Keratinocyte (primary cell): ENCODE results near the gene LRRN3. TPM values are rescaled to one million over a fixed set of nuclear protein-coding genes. Genes with fewer than 3 reads are reported as not detected.

ENCODE experiments used
- DNase-seq: peaks from one replicate; pipeline ENCODE4 v3.0.0-alpha.2; 2011; ENCODE audit warnings: low read depth, missing footprints, low spot score
- FAIRE-seq: peaks from 2 replicates; lab custom pipeline; 2011; peaks lifted over from hg19 to GRCh38; lab: Jason Lieb, UNC
- H2AFZ ChIP-seq: 2 replicates; pipeline ENCODE4 v1.6.0; 2012; ENCODE audit warnings: low read length, control low read depth, inconsistent platforms; ENCODE audit not compliant: control insufficient read depth
- H3K27ac ChIP-seq: 2 replicates; pipeline ENCODE4 v1.5.1; 2011; ENCODE audit warnings: low read length; ENCODE audit not compliant: control insufficient read depth, insufficient read depth
- H3K27me3 ChIP-seq: 3 replicates; pipeline ENCODE4 v1.6.0; 2011; ENCODE audit warnings: low read length; ENCODE audit not compliant: control insufficient read depth, insufficient read depth; ENCODE audit errors: extremely low read depth
- H3K36me3 ChIP-seq, 2 experiments: 2 replicates in 1 of 2; 3 replicates in 1 of 2; pipeline ENCODE4 v1.5.1; 2011; ENCODE audit warnings: low read length in 2 of 2, mild to moderate bottlenecking in 1 of 2; ENCODE audit not compliant: control insufficient read depth in 2 of 2, insufficient read depth in 2 of 2; ENCODE audit errors: extremely low read depth in 1 of 2
- H3K4me1 ChIP-seq: 3 replicates; pipeline ENCODE4 v1.5.1; 2011; ENCODE audit warnings: low read length; ENCODE audit not compliant: control insufficient read depth, insufficient read depth; ENCODE audit errors: extremely low read depth
- H3K4me2 ChIP-seq: 3 replicates; pipeline ENCODE4 v1.6.0; 2011; ENCODE audit warnings: low read depth, low read length; ENCODE audit not compliant: control insufficient read depth, insufficient read depth; ENCODE audit errors: extremely low read depth
- H3K4me3 ChIP-seq, 3 experiments: fragments of 200-600 bp in 1 of 3; sonication (generic) in 1 of 3; 2 replicates in 2 of 3; 3 replicates in 1 of 3; pipeline ENCODE4 v1.5.1; 2011 to 2016; ENCODE audit warnings: low read length in 3 of 3, mild to moderate bottlenecking in 3 of 3, control low read depth in 2 of 3, inconsistent platforms in 1 of 3, low read depth in 1 of 3, mixed read lengths in 1 of 3, mixed run types in 1 of 3, moderate library complexity in 1 of 3; ENCODE audit not compliant: control insufficient read depth in 2 of 3, insufficient read depth in 2 of 3; ENCODE audit errors: extremely low read depth in 1 of 3
- H3K79me2 ChIP-seq: 2 replicates; pipeline ENCODE4 v1.6.0; 2012; ENCODE audit warnings: low read length; ENCODE audit not compliant: control insufficient read depth, insufficient read depth
- H3K9ac ChIP-seq: 3 replicates; pipeline ENCODE4 v1.6.0; 2011; ENCODE audit warnings: low read length; ENCODE audit not compliant: control insufficient read depth, insufficient read depth; ENCODE audit errors: extremely low read depth
- H3K9me1 ChIP-seq: 3 replicates; pipeline ENCODE4 v1.6.0; 2011; ENCODE audit warnings: low read length; ENCODE audit not compliant: control insufficient read depth, insufficient read depth; ENCODE audit errors: extremely low read depth
- H3K9me3 ChIP-seq: 2 replicates; pipeline ENCODE4 v1.5.1; 2012; ENCODE audit warnings: low read depth, low read length; ENCODE audit not compliant: control insufficient read depth
- H4K20me1 ChIP-seq: 3 replicates; pipeline ENCODE4 v1.6.0; 2011; ENCODE audit warnings: low read length; ENCODE audit not compliant: control insufficient read depth, insufficient read depth; ENCODE audit errors: extremely low read depth
- EZH2 ChIP-seq: IDR thresholded peaks from one replicate; pipeline ENCODE4 v1.6.1; 2012; ENCODE audit warnings: inconsistent platforms, mild to moderate bottlenecking, low read length, moderate library complexity
- dilution Hi-C: fragments of 300-500 bp; cut with MboI; formaldehyde crosslinking; loops from one replicate; pipeline ENCODE4 v1.7.0; 2020; ENCODE audit warnings: low sequenced_read_pairs; ENCODE audit not compliant: extremely low pct_ligation_motif_present
- polyA plus RNA-seq, 5 experiments: library from polyadenylated mRNA; depleted of rRNA in 3 of 5; stranded (reverse) in 3 of 5; stranded (forward) in 1 of 5; unstranded in 1 of 5; fragments of >200 nt; gene quantifications; 1 replicate in 1 of 5; 2 replicates in 3 of 5; 3 replicates in 1 of 5; pipeline versions ENCODE4 v1.2.1 to v1.2.3, GENCODE V29; 2011 to 2012; ENCODE audit warnings: missing spikeins in 2 of 5, low read depth in 1 of 5, low replicate concordance in 1 of 5
- TF ChIP-seq, protein P1 (sequence below), 3 experiments: IDR thresholded peaks in 1 of 3; conservative IDR thresholded peaks in 1 of 3; optimal IDR thresholded peaks in 1 of 3; 2 replicates in 2 of 3; 3 replicates in 1 of 3; pipeline versions ENCODE3 to v1.5.1; 2011; ENCODE audit warnings: low read length in 3 of 3, mild to moderate bottlenecking in 3 of 3, moderate library complexity in 2 of 3, control low read depth in 1 of 3, inconsistent platforms in 1 of 3; ENCODE audit not compliant: insufficient read depth in 2 of 3; ENCODE audit errors: extremely low read depth in 1 of 3

The LRRN3 gene
- polyA plus RNA-seq, 1 donor (not counting 4 experiments of a cell fraction or from before 2014, with no cell fraction given): not detected

- DNase-seq (no peak), FAIRE-seq (no peak)
- Histone ChIP-seq H3K9me1 (no peaks in the 10 kb centered on the region), H3K4me2 (no peak overlapping the region), H4K20me1 (no peaks in the 10 kb centered on the region), H3K9me3 (no peaks in the 10 kb centered on the region), H3K36me3 (no peaks in the 10 kb centered on the region), H2AFZ (no peak overlapping the region), H3K27me3 (no peaks in the 10 kb centered on the region), H3K4me3 (no peak overlapping the region), H3K9ac (no peak overlapping the region), H3K79me2 (no peaks in the 10 kb centered on the region), H3K27ac (no peak overlapping the region), H3K4me1 (peaks cover 2% of the 10 kb centered on the region)
- dilution Hi-C loops: no loop called here
- TF ChIP-seq, protein P1, sequence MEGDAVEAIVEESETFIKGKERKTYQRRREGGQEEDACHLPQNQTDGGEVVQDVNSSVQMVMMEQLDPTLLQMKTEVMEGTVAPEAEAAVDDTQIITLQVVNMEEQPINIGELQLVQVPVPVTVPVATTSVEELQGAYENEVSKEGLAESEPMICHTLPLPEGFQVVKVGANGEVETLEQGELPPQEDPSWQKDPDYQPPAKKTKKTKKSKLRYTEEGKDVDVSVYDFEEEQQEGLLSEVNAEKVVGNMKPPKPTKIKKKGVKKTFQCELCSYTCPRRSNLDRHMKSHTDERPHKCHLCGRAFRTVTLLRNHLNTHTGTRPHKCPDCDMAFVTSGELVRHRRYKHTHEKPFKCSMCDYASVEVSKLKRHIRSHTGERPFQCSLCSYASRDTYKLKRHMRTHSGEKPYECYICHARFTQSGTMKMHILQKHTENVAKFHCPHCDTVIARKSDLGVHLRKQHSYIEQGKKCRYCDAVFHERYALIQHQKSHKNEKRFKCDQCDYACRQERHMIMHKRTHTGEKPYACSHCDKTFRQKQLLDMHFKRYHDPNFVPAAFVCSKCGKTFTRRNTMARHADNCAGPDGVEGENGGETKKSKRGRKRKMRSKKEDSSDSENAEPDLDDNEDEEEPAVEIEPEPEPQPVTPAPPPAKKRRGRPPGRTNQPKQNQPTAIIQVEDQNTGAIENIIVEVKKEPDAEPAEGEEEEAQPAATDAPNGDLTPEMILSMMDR (optimal IDR thresholded peaks at IDR 0.05 in 1 of 3, IDR thresholded peaks at IDR 0.05 in 1 of 3, conservative IDR thresholded peaks at IDR 0.05 in 1 of 3; ENCODE audit: extremely low read depth in 1 of 3, insufficient read depth in 2 of 3, low read length in 3 of 3): no peak
These were observed 17.6 kb downstream of the LRRN3 start for GRCh38 chr7:111108496-111108895.

DNA sequence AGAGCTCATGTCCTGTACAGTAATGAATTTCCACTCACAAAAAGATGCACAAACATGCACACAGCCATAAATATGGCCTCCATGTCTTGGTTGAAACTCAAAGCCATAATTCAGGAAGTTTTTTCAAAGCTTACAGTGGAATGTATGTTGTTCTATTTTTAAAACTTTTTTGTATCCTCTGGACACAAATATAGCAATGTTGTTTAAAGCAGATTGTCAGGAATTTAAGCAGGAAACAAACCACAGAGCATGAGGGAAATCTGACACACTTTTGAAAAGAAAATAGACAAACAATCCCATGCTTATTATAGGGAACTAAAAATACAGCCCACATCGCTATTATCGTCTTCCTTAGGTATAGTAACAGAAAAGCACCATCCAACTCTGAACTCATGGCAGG, 21.5 kb downstream of the LRRN3 start:
- H3K36me3 ChIP-seq: no peaks in the 10 kb centered on the region
- H2AFZ ChIP-seq: no peak overlapping the region
- FAIRE-seq: no peak
- no peak overlapping the region for H3K4me2 ChIP-seq
- TF ChIP-seq, protein P1 (optimal IDR thresholded peaks at IDR 0.05 in 1 of 3, IDR thresholded peaks at IDR 0.05 in 1 of 3, conservative IDR thresholded peaks at IDR 0.05 in 1 of 3; ENCODE audit: extremely low read depth in 1 of 3, insufficient read depth in 2 of 3, low read length in 3 of 3): no peak
- TF ChIP-seq EZH2: no peak
- no peak overlapping the region for H3K9ac ChIP-seq
- no peaks in the 10 kb centered on the region for H4K20me1 ChIP-seq
- H3K27ac ChIP-seq: no peak overlapping the region
- peaks cover 6% of the 10 kb centered on the region for H3K4me1 ChIP-seq
- no peaks in the 10 kb centered on the region for H3K79me2 ChIP-seq
- no peaks in the 10 kb centered on the region for H3K9me3 ChIP-seq
- dilution Hi-C loops: no loop called here
- H3K9me1 ChIP-seq: no peaks in the 10 kb centered on the region
- no peak overlapping the region for H3K4me3 ChIP-seq
- DNase-seq: no peak
- H3K27me3 ChIP-seq: no peaks in the 10 kb centered on the region
